Measurements from ENCODE around the gene KDM6A.
"Not testable (repeated sequence)": the region's sequence is repeated elsewhere in the genome, so short reads cannot be mapped to it uniquely, and the experiment has no call there.

KDM6A gene

GRCh38 chrX:44872821-44873414 lies at the start of gene KDM6A:
Gene KDM6A (plus strand): TSS chrX:44873188. CDS start chrX:44873552, 364 bp downstream.
- DNase-seq: peak; percentile 94

- not testable (repeated sequence) for DNase-seq
Observed at GRCh38 chrX:44823193-44823592, 49.8 kb upstream of the KDM6A start.

DNA sequence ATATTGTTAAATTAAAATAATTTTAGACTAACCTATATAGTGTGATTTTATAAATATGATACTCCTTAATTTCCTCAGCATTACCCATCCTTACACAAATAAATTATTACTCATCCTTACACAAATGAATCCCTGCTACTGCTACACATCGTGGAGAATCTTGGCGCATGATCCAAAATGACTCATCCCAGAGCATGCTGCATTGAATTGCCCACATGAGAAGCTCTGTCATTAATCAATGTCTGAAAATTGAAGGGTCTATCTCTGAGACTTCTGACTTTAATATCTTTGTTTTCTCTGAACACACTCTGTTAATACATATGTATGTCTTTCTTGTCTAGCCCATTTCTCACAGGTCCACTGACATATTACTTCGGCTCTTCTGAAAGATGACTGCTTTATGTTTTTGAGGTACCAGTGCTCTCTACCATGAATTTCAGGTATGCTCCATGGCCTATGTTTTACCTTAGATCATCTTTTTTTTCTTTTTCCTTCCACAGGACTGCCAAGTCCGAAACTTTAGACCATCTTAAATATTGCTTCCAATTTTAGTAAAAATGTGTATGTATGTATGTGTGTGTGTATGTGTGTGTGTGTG lies 44.9 kb upstream of the KDM6A start:
- DNase-seq: no peak

- no peak for DNase-seq
Observed at GRCh38 chrX:44829832-44830231, 43.2 kb upstream of the KDM6A start.

DNA sequence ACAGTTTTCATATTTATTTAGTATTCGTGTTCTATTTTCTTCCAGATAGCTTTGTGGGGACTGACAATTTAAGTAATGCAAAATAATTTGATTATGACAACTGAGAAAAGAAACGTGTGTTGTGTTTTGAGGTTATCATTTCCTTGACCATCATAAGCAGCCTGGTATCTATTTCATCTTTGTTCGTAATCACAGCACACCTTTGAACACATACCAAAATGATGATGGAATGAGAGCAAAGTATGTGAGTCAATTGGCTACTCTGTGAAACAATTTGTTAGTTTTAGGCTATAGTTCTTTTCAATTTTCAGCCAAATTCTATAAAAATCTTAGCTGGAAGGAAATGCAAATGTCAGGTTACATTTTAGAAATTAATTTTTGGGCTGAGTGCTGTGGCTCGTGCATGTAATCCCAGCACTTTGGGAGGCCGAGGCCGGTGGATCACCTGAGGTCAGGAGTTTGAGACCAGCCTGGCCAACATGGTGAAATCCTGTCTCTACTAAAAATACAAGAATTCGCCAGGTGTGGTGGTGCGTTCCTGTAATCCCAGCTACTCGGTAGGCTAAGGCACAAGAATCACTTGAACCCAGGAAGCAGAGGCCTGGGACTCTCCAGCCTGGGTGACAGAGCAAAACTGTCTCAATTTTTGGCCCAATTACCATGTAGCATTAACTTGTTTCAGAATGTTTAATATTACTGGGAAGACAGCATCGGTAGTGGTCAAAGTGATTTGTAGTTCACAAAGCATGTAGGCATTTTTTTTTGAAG lies 30.3 kb upstream of the KDM6A start:
- DNase-seq: no peak

- DNase-seq: peak; percentile 91
Observed at GRCh38 chrX:44843318-44843702, 29.7 kb upstream of the KDM6A start.

DNA sequence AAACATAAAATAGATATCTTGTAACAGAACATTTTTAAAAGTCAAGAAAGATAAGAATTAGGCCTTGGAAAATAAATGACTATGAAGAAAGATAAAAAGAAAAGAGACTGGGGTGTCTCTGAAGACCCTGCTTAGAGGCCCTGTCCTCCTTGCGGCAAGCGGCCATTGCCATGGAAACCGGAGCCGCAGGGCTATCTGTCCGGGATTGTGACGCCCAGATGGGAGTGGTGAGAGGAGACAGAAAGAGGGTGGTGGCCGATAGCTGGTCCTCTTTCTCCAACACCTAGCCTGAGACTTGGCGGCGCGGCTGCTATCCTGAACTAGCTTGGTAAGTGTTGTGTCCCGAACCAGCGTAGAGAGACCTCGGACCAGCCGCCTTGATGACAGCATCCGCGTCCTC lies 29.2 kb upstream of the KDM6A start, which contains the start of gene DUSP21:
Gene DUSP21 (plus strand): TSS at position 269 of the 400 bp plus-strand sequence. CDS start 112 bp downstream, at position 381.
- peak; percentile 63 for DNase-seq

GRCh38 chrX:44844204-44844603 lies 28.8 kb upstream of the KDM6A start:
- no peak for DNase-seq

GRCh38 chrX:44850891-44851290 lies 22.1 kb upstream of the KDM6A start:
- not testable (repeated sequence) for DNase-seq

GRCh38 chrX:44871114-44871645 lies 1.8 kb upstream of the KDM6A start:
- DNase-seq: peak; percentile 24

DNA sequence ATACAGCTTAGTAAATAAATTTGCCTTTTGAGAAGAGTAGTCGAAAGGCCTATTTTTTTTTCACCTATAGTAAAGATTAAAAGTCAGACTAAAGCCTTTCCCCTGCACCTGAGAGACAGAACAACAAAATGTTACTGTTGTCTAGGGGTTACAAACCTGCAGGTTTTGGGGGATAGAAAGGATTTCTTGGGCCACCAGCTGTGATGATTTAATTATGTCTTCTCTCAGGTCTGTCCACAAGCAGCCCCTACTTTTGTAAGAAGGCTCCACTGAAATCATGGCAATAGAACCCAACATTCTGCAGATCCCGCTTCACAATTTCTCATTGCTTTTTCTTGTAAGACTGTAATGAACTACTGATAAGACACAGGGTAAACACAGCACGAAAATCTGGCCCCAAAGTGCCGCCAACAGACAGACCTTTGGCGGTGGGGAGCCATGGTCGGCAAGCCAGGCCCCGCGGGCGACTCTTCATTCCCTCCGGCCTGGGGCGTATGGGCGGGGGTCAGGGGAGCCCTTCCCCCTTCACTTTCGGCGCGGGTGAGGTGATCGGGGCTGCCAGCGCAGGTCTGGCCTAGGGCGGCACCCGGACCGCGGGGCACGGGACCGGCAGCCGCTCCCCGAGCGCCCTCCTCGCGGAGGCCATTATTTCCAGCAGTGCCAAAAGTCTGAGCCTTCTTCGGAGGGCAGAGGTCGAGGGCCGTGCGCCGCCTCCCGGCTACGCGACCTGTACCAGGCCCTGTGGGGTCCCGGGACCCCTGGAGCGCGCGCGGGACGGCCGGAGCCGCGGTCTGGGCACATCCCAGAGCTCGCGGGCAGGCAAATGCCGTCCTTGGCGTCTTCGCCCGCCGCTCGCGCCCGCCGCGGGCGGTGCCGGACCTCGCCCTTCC lies 812 bp upstream of the KDM6A start:
- DNase-seq: peak; percentile 49

DNA sequence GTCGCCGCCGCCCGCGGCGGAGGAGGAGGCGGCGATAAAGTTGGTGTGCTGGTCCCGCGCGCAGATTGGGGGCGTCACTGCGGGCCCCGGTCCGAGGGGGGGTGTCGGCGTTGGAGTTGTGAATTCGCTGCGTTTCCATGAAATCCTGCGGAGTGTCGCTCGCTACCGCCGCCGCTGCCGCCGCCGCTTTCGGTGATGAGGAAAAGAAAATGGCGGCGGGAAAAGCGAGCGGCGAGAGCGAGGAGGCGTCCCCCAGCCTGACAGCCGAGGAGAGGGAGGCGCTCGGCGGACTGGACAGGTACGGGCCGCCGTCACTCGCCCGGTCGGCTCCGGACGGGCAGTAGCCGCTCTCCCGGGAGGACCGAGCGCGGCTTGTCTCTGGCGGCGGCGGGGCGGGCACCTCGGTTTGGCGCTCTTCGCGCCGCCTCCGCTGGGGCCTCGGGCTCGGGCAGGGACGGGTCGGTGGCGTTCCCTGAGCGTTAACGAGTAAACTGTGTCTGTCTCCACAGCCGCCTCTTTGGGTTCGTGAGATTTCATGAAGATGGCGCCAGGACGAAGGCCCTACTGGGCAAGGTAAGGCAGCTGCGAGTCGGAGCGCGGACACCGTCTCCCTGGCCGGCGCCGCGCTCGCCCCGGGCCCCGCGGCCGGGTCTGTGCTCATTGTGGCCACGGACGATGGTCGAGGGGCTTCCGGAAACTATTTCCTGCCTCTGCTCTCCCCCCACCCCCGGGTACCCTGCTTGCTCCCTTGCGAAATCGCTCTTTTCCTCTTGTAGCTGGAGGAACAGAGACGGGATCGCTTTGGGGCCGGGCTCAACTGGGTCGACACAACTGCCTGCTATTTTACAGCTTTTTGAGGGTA lies 658 bp downstream of the KDM6A start:
- peak; percentile 44 for DNase-seq

- peak; percentile 71 for DNase-seq
Observed at GRCh38 chrX:44874420-44875184, 1.6 kb downstream of the KDM6A start.

GRCh38 chrX:44875185-44875489 lies 2.1 kb downstream of the KDM6A start:
- DNase-seq: no peak

DNA sequence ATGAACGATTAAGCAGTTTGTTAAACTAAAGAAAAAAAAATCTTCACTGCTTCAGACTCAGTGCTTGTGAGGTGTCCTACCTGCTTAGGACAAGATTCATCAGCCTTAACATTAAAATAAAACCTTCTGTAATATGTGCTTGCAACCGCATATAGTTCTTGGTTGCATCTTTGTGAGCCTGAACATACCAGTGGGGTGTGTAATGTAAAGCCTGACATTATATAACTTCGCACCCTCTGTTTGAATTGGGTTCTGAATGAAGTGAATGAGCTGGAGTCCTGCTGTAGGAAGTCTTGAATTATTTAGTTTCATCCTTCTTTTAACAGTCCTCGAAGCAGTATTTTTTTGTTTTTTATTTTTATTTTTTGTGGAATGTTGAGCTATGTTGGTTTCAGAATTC lies 3.1 kb downstream of the KDM6A start:
- DNase-seq: no peak

DNA sequence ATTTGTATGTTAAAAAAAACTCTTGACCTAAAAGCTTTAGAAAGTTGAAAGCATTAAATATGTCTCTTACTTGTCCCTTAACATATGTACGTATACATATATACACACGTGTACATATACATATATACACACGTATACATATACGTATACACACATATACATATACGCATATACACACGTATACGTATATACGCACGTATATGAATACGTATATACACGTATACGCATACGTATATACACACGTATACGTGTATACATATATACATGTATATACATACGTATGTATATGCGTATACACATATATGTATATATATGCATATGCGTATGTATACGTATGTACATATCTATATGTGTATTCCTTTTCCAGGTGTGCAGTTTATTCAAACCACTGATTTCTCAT lies 3.8 kb downstream of the KDM6A start:
- no peak for DNase-seq

GRCh38 chrX:44878780-44879179 lies 5.8 kb downstream of the KDM6A start:
- no peak for DNase-seq

GRCh38 chrX:44881549-44881948 lies 8.6 kb downstream of the KDM6A start:
- DNase-seq: no peak

DNA sequence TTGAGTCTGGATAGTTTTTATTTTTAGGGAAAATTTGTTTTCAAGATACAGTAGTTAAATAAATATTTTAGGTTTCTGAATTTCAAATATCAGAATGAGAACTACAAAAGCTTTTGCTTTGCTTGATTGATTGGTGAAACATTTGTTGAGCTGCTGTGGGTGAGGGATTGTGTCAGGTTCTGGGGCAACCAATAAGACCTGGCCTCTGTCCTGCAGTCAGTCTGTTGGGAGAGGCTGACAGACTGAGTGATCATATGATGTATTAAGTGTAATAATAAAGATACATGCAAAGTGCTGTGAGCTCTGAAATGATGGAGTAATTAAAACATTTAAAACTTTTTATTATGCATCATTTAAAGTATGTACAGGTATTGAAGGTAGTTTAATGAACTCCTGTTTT lies 9.6 kb downstream of the KDM6A start:
- DNase-seq: no peak

- no peak for DNase-seq
Observed at GRCh38 chrX:44884944-44885343, 12.0 kb downstream of the KDM6A start.

DNA sequence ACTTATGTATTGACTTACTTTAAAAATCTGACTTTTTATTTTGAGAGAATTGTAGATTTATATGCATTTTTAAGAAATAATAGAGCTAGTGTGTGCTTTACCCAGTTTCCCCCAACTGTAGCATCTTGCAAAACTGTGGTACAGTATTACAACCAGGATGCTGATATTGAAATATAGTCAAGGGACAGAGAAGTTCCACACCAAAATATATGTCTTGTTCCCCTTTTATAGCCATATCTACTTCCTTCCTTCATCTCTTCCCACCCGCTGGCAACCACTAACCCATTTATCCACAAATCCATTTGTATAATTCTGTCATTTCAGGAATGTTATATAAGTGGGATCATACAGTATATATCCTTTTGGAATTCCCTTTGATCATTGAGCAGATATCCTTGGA lies 16.8 kb downstream of the KDM6A start:
- no peak for DNase-seq
